WTC11 (cell line): Measurements from ENCODE around the gene POMGNT1. TPM values are rescaled to one million over a fixed set of nuclear protein-coding genes. Genes with fewer than 3 reads are reported as not detected.
A peak's percentile ranks its signal among the peaks of the same experiment; 100 is the strongest.

Source experiments
- ATAC-seq: fragments of 200-7000 bp; cut with Tn5 transposase; 2 replicates; pipeline ENCODE4 v1.10.0; 2021; ENCODE audit warnings: mild to moderate bottlenecking, moderate library complexity
- CTCF ChIA-PET: fragments of 300-600 bp; sonication (Branson Sonifier 250); formaldehyde crosslinking; loops from one replicate; lab custom pipeline; 2021; ENCODE audit warnings: antibody characterized with exemption; lab: Charles Lee
- POLR2A ChIA-PET: fragments of 350-600 bp; sonication (Branson Sonifier 250); formaldehyde crosslinking; loops from one replicate; lab custom pipeline; 2021; ENCODE audit warnings: antibody characterized with exemption; lab: Charles Lee
- DNase-seq: peaks from one replicate; pipeline ENCODE4 v3.0.0; 2021; ENCODE audit warnings: low spot score
- H3K27ac Mint-ChIP-seq: 2 replicates; pipeline ENCODE4 v1.8.0; 2021; ENCODE audit warnings: mixed read lengths
- H3K27me3 Mint-ChIP-seq: 2 replicates; pipeline ENCODE4 v1.8.0; 2021; ENCODE audit warnings: low read depth, mild to moderate bottlenecking, moderate library complexity, mixed read lengths
- H3K36me3 Mint-ChIP-seq: 2 replicates; pipeline ENCODE4 v1.8.0; 2021; ENCODE audit warnings: mixed read lengths
- H3K4me1 Mint-ChIP-seq: 2 replicates; pipeline ENCODE4 v1.8.0; 2022; ENCODE audit warnings: mixed read lengths
- H3K4me3 Mint-ChIP-seq: 2 replicates; pipeline ENCODE4 v1.8.0; 2021; ENCODE audit warnings: mild to moderate bottlenecking, moderate library complexity, mixed read lengths
- H3K9me3 Mint-ChIP-seq: 2 replicates; pipeline ENCODE4 v1.8.0; 2021; ENCODE audit warnings: mixed read lengths
- AFF4 ChIP-seq: sonication (generic); formaldehyde crosslinking; IDR thresholded peaks from 2 replicates; pipeline ENCODE4 v1.8.1; 2023; ENCODE audit warnings: mild to moderate bottlenecking, missing genetic modification reagents, borderline replicate concordance
- CREM ChIP-seq: sonication (generic); formaldehyde crosslinking; IDR thresholded peaks from 2 replicates; pipeline ENCODE4 v1.8.1; 2022; ENCODE audit warnings: mild to moderate bottlenecking, missing genetic modification reagents, moderate library complexity
- CTCF ChIP-seq: fragments of 200-600 bp; IDR thresholded peaks from 2 replicates; pipeline ENCODE4 v1.8.0; 2022; ENCODE audit warnings: antibody characterized with exemption
- FOXJ3 ChIP-seq: sonication (generic); formaldehyde crosslinking; IDR thresholded peaks from 2 replicates; pipeline ENCODE4 v1.9.0; 2021; ENCODE audit warnings: missing genetic modification reagents, mild to moderate bottlenecking, borderline replicate concordance
- MXD4 ChIP-seq: fragments of 250-450 bp; sonication (Bioruptor Pico); IDR thresholded peaks from 2 replicates; pipeline ENCODE4 v1.8.0; 2021; ENCODE audit warnings: mild to moderate bottlenecking, moderate library complexity, borderline replicate concordance
- NFYB ChIP-seq: sonication (generic); formaldehyde crosslinking; conservative IDR thresholded peaks from 2 replicates; pipeline ENCODE4 v1.8.0; 2022; ENCODE audit warnings: low read depth, missing genetic modification reagents
- PRDM15 ChIP-seq: sonication (generic); formaldehyde crosslinking; IDR thresholded peaks from 2 replicates; pipeline ENCODE4 v1.8.0; 2022; ENCODE audit warnings: missing genetic modification reagents
- TEAD1 ChIP-seq: sonication (generic); formaldehyde crosslinking; IDR thresholded peaks from 2 replicates; pipeline ENCODE4 v1.8.0; 2022; ENCODE audit warnings: mild to moderate bottlenecking, missing genetic modification reagents
- ZNF121 ChIP-seq: sonication (generic); formaldehyde crosslinking; IDR thresholded peaks from 2 replicates; pipeline ENCODE4 v1.8.0; 2023; ENCODE audit warnings: missing genetic modification reagents
- ZNF219 ChIP-seq: sonication (generic); formaldehyde crosslinking; IDR thresholded peaks from 2 replicates; pipeline ENCODE4 v1.8.0; 2023; ENCODE audit warnings: missing genetic modification reagents, mild to moderate bottlenecking, borderline replicate concordance
- total RNA-seq: library from RNA; stranded (reverse); gene quantifications from 3 replicates; pipeline ENCODE4 v1.2.3, GENCODE V29; 2021
- TF ChIP-seq, protein P1 (sequence below): fragments of 250-450 bp; sonication (Bioruptor Pico); conservative IDR thresholded peaks from 2 replicates; pipeline ENCODE4 v1.9.0; 2021; ENCODE audit warnings: mild to moderate bottlenecking
- TF ChIP-seq, protein P2 (sequence below): sonication (generic); formaldehyde crosslinking; IDR thresholded peaks from 2 replicates; pipeline ENCODE4 v1.8.1; 2023; ENCODE audit warnings: mild to moderate bottlenecking, missing genetic modification reagents, moderate library complexity

POMGNT1 gene
- total RNA-seq, 1 experiment from 2014 or later: 42.5 TPM

DNA sequence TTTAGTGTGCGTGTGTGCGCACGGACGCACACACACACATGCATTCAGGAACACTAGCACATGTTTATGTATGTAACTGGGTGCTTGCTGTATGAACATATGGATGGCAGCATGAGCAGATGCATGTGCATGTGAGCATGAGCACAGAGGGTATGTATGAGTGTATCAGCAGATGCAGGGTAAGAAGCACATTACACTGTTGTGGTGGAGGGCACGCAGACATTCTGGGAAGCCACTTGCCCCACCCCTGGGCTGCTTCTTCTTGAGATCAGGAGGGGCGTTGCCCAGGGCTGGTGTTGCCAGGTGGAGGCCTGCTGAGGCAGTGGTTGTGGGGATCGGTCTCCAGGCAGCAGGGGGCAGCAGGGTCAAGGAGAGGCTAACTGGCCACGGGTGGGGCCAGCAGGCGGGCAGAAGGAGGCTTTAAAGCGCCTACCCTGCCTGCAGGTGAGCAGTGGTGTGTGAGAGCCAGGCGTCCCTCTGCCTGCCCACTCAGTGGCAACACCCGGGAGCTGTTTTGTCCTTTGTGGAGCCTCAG lies 18.1 kb downstream of the POMGNT1 start:
- CTCF ChIA-PET: interaction anchor here (1.7 to 4.8 kb wide), 2 partner anchors 43 to 145 kb away, joined by 6 to 62 read pairs; no protein-coding TSS in a partner anchor
- H3K27me3 Mint-ChIP-seq: peaks cover 8% of the 10 kb centered on the region
- no peaks in the 10 kb centered on the region for H3K9me3 Mint-ChIP-seq
- no peak for TF ChIP-seq MXD4 (CRISPR knock-in tag)
- TF ChIP-seq ZNF219 (CRISPR knock-in tag): no peak
- TF ChIP-seq, protein P1, sequence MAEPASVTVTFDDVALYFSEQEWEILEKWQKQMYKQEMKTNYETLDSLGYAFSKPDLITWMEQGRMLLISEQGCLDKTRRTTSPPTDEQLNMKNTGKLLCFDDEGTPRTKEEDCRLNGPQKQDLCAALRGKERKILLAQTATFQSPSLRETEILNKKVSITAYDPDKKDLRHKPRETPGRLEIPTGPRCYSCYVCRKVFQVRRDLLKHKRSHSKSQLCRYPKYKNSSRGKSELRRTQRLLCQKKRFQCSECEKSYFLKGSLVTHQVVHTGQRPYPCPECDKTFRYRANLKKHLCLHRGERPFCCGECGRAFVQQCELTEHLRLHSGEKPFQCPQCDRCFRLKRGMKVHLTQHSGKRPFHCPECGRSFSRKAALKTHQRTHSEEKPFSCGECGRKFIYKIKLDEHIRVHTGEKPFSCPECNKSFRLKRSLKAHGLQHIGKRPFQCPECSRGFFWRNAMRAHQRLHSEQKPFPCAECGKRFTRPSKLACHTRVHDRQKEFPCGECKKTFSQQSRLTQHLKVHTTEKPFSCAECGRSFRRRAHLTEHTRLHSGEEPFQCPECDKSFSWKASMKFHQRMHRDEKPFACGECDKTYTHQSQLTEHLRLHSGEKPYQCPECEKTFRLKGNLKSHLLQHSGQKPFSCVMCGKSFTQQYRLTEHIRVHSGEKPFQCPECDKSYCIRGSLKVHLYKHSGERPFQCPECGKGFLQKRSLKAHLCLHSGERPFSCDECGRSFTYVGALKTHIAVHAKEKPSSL (CRISPR knock-in tag): no peak
- no peak for TF ChIP-seq TEAD1 (CRISPR knock-in tag)
- H3K27ac Mint-ChIP-seq: no peak overlapping the region
- H3K4me1 Mint-ChIP-seq: 0 out of 2 replicates have a peak, but pooled peaks cover 6% of the 10 kb centered on the region
- no peak overlapping the region for H3K4me3 Mint-ChIP-seq
- DNase-seq (peak; percentile 72), ATAC-seq (peak; percentile 58)
- POLR2A ChIA-PET: interaction anchor here (0.6 kb wide), 1 partner anchor 166 kb away, joined by 3 read pairs; no protein-coding TSS in a partner anchor
- H3K36me3 Mint-ChIP-seq: no peaks in the 10 kb centered on the region

DNA sequence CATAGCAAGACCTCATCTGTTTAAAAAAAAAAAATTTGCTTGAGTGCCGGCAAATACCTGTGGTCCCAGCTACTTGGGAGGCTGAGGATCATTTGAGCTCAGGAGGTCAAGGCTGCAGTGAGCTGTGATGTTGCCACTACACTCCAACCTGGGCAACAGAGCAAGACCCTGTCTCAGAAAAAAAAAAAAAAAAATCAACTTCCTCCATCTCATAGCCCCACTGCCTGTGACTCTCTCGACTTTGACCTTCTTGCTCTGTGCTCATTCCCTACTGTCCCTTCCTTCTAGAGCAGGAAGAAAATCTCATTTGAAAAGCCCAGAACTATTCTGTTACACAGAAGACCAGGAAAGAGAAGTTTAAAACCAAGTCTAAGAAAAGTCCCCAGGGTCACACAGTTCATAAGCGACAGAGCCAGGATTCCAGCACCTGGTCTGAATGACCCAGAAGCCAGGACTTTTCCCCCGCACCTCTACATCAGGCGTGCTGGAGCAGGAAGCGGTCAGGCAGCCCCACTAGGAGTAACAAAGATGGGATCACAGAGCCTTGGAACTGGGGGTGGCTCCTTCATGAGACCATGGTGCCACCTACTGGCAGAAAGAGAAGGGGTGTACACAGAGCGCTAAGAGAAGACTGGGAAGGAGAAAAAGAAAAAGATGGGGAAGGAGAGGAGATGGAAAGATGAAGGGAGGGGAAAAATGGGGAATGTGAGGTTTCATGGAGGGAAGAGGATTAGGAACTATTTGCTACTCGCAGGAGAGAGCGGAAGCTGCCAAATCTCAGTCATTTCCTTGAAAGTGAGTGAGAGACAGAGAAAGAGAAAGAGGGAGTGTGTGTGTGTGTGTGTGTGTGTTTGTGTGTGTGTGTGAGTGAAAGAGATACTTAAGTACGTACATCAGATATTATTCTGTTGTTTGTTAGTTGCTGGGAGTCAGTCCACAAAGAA lies 18.8 kb downstream of the POMGNT1 start:
- Mint-ChIP-seq H3K9me3 (no peaks in the 10 kb centered on the region), H3K4me1 (0 out of 2 replicates have a peak, but pooled peaks cover 6% of the 10 kb centered on the region), H3K4me3 (no peak overlapping the region), H3K36me3 (no peaks in the 10 kb centered on the region), H3K27me3 (peaks cover 8% of the 10 kb centered on the region), H3K27ac (no peak overlapping the region)
- peak; percentile 86 for DNase-seq
- no peak for TF ChIP-seq NFYB
- TF ChIP-seq ZNF121: peak; percentile 71; the same call in 1 of the 2 replicates
- peak; percentile 70 for TF ChIP-seq CTCF
- CTCF ChIA-PET: interaction anchor here (0.7 to 1.0 kb wide), 3 partner anchors 44 to 143 kb away, joined by 3 to 7 read pairs (median 3); no protein-coding TSS in a partner anchor
- POLR2A ChIA-PET: interaction anchor here (1.3 kb wide), 1 partner anchor 136 kb away, joined by 6 read pairs; no protein-coding TSS in a partner anchor
- ATAC-seq: peak; percentile 92

GRCh38 chr1:46176211-46176865 lies 21.9 kb downstream of the POMGNT1 start, which contains the start of gene P3R3URF:
P3R3URF (minus strand) TSS chr1:46176488; CDS start chr1:46176471, 17 bp downstream.
- Mint-ChIP-seq H3K4me1 (peaks cover 6% of the 10 kb centered on the region), H3K9me3 (no peaks in the 10 kb centered on the region), H3K4me3 (no peak within 1 kb of the TSS), H3K27ac (no peak within 1 kb of the TSS), H3K36me3 (no peaks in the 10 kb centered on the region), H3K27me3 (peaks cover under 1% of the 10 kb centered on the region; the same call in 1 of the 2 replicates)
- POLR2A ChIA-PET: no interaction called here
- ATAC-seq (no peak), DNase-seq (no peak)
- CTCF ChIA-PET: interaction anchor here (1.0 kb wide), 1 partner anchor 45 kb away, joined by 3 read pairs; no protein-coding TSS in a partner anchor
- TF ChIP-seq AFF4 (CRISPR knock-in tag): no peak
- no peak for TF ChIP-seq NFYB
- TF ChIP-seq CREM: no peak
- no peak for TF ChIP-seq PRDM15 (CRISPR knock-in tag)
- TF ChIP-seq, protein P2, sequence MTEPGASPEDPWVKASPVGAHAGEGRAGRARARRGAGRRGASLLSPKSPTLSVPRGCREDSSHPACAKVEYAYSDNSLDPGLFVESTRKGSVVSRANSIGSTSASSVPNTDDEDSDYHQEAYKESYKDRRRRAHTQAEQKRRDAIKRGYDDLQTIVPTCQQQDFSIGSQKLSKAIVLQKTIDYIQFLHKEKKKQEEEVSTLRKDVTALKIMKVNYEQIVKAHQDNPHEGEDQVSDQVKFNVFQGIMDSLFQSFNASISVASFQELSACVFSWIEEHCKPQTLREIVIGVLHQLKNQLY: no peak
- no peak for TF ChIP-seq FOXJ3
